DMS153 (cell line): ENCODE results near the gene OSBPL5.

Experiments
- DNase-seq: peaks from one replicate; lab custom pipeline; 2025; lab: John Stamatoyannopoulos, UW

Gene OSBPL5

GRCh38 chr11:3197878-3198528, 32.9 kb upstream of the OSBPL5 start:
- no peak for DNase-seq

- no peak for DNase-seq
These were observed 32.1 kb upstream of the OSBPL5 start for GRCh38 chr11:3197044-3197695.

- no peak for DNase-seq
These were observed 31.3 kb upstream of the OSBPL5 start for GRCh38 chr11:3196161-3197043.

- no peak for DNase-seq
These were observed 30.4 kb upstream of the OSBPL5 start for GRCh38 chr11:3195251-3196160.

- no peak for DNase-seq
These were observed 29.1 kb upstream of the OSBPL5 start for GRCh38 chr11:3194016-3194816.

- DNase-seq, result no peak
These were observed 28.4 kb upstream of the OSBPL5 start for GRCh38 chr11:3193373-3194015.

GRCh38 chr11:3192511-3193372, 27.6 kb upstream of the OSBPL5 start:
- DNase-seq, result no peak

GRCh38 chr11:3191586-3192324, 26.6 kb upstream of the OSBPL5 start:
- DNase-seq, result no peak

- DNase-seq, result no peak
These were observed 25.5 kb upstream of the OSBPL5 start for GRCh38 chr11:3190600-3190999.

GRCh38 chr11:3189886-3190583, 24.9 kb upstream of the OSBPL5 start:
- DNase-seq, result no peak

- no peak for DNase-seq
These were observed 24.2 kb upstream of the OSBPL5 start for GRCh38 chr11:3189196-3189843.

GRCh38 chr11:3188496-3189195, 23.5 kb upstream of the OSBPL5 start:
- DNase-seq, result no peak

GRCh38 chr11:3186166-3186953, 21.2 kb upstream of the OSBPL5 start:
- DNase-seq, result no peak

GRCh38 chr11:3184732-3185347, 19.7 kb upstream of the OSBPL5 start:
- DNase-seq, result no peak

- no peak for DNase-seq
These were observed 18.4 kb upstream of the OSBPL5 start for GRCh38 chr11:3183523-3183922.

- no peak for DNase-seq
These were observed 17.3 kb upstream of the OSBPL5 start for GRCh38 chr11:3182462-3182852.
